ENCODE measurements around the gene MYBPC3.

Gene MYBPC3

GRCh38 chr11:47352556-47352955 is at the start of gene MYBPC3:
Gene MYBPC3, minus strand, starts transcription at chr11:47352702. Its CDS starts 55 bp downstream, at chr11:47352647.
- DNase-seq (ENCODE audit: low read depth) = no peak

- no peak for DNase-seq (ENCODE audit: low read depth)
These were observed 48.3 kb upstream of the MYBPC3 start for GRCh38 chr11:47400768-47401279.

- DNase-seq (ENCODE audit: low read depth) = no peak
These were observed 47.6 kb upstream of the MYBPC3 start for GRCh38 chr11:47399860-47400767.

GRCh38 chr11:47398551-47398950 is 46.0 kb upstream of the MYBPC3 start:
- no peak for DNase-seq (ENCODE audit: low read depth)

- no peak for DNase-seq (ENCODE audit: low read depth)
These were observed 45.5 kb upstream of the MYBPC3 start for GRCh38 chr11:47398011-47398410.

GRCh38 chr11:47396049-47396320 is 43.5 kb upstream of the MYBPC3 start:
- DNase-seq (ENCODE audit: low read depth) = no peak

- DNase-seq (ENCODE audit: low read depth) = no peak
These were observed 42.9 kb upstream of the MYBPC3 start for GRCh38 chr11:47395223-47396048.

GRCh38 chr11:47394322-47395222 is 42.1 kb upstream of the MYBPC3 start:
- no peak for DNase-seq (ENCODE audit: low read depth)

- no peak for DNase-seq (ENCODE audit: low read depth)
These were observed 41.5 kb upstream of the MYBPC3 start for GRCh38 chr11:47394050-47394321.

- DNase-seq (ENCODE audit: low read depth) = no peak
These were observed 40.9 kb upstream of the MYBPC3 start for GRCh38 chr11:47393163-47394049.

GRCh38 chr11:47392546-47393162 is 40.2 kb upstream of the MYBPC3 start:
- no peak for DNase-seq (ENCODE audit: low read depth)

GRCh38 chr11:47391711-47392432 is 39.4 kb upstream of the MYBPC3 start:
- DNase-seq (ENCODE audit: low read depth) = no peak

- no peak for DNase-seq (ENCODE audit: low read depth)
These were observed 38.6 kb upstream of the MYBPC3 start for GRCh38 chr11:47391077-47391583.

GRCh38 chr11:47390422-47390760 is 37.9 kb upstream of the MYBPC3 start:
- no peak for DNase-seq (ENCODE audit: low read depth)

GRCh38 chr11:47389577-47390421 is 37.3 kb upstream of the MYBPC3 start:
- DNase-seq (ENCODE audit: low read depth) = no peak

- no peak for DNase-seq (ENCODE audit: low read depth)
These were observed 36.4 kb upstream of the MYBPC3 start for GRCh38 chr11:47388697-47389576.

- no peak for DNase-seq (ENCODE audit: low read depth)
These were observed 35.6 kb upstream of the MYBPC3 start for GRCh38 chr11:47387944-47388696.

All from non-pigmented ciliary epithelial cell (primary cell).